GM12872 (cell line): ENCODE data around the gene MICA.

Experiments used
- TF ChIP-seq, protein P1 (sequence below): IDR thresholded peaks from 3 replicates; pipeline ENCODE4 v1.5.1; 2011; ENCODE audit warnings: low read depth, mild to moderate bottlenecking, low read length, moderate library complexity; ENCODE audit not compliant: insufficient read depth

The MICA gene

GRCh38 chr6:31368461-31368860 lies 34.9 kb upstream of the MICA start:
- TF ChIP-seq, protein P1, sequence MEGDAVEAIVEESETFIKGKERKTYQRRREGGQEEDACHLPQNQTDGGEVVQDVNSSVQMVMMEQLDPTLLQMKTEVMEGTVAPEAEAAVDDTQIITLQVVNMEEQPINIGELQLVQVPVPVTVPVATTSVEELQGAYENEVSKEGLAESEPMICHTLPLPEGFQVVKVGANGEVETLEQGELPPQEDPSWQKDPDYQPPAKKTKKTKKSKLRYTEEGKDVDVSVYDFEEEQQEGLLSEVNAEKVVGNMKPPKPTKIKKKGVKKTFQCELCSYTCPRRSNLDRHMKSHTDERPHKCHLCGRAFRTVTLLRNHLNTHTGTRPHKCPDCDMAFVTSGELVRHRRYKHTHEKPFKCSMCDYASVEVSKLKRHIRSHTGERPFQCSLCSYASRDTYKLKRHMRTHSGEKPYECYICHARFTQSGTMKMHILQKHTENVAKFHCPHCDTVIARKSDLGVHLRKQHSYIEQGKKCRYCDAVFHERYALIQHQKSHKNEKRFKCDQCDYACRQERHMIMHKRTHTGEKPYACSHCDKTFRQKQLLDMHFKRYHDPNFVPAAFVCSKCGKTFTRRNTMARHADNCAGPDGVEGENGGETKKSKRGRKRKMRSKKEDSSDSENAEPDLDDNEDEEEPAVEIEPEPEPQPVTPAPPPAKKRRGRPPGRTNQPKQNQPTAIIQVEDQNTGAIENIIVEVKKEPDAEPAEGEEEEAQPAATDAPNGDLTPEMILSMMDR: no peak

DNA sequence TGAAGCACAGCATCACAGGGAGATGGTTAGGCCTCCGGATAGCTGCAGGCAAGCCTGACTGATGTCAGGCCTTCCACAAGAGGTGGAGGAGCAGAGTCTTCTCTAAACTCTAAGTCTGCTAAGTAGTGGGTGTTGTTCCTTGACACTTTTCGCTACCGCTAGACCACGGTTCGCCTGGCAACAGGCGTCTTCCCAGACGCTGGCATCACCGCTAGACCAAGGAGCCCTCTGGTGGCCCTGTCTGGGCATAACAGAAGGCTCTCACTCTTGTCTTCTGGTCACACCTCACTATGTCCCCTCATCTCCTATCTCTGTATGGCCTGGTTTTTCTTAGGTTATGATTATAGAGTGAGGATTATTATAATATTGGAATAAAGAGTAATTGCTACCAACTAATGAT lies 29.3 kb upstream of the MICA start:
- TF ChIP-seq, protein P1: peak; percentile 44; the same call in 2 of the 3 replicates

DNA sequence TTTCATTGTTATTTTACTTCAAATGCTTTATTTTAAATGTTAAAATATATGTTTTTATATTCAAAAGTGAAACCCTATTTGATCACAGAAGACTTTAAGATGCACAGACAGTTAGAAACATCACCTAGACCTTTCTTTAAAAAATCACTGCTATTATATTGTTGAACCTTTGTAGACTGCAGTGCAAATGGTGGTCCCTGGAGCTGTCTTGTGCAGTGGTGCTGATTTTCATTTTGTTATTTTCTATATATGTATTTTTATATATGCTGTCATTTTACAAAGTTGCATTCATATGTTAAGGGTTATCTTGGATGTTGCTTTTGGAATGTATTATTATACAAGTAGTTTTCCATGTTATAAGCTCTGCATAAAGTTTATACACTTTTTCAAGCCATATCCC lies 27.7 kb upstream of the MICA start:
- TF ChIP-seq, protein P1: no peak

DNA sequence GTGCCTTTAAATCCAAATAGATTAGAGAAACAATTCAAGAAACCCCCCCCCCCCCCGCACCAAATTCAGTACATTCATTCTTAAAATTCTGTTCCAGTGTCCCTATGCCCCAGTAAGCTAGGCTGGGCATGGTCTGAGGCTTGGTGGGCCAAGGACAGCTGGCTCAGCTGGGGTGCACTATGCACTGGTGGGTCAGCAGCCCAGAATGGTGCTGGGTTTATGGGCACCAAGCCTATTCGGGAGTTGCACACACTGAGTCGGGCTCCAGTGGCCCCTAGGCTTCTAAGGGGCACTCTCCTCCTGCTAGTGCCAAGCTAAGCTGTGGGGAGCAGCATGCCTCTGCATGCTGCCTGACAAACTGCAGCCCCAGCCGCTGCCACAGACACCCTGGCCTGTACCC lies 26.4 kb upstream of the MICA start:
- TF ChIP-seq, protein P1: no peak

DNA sequence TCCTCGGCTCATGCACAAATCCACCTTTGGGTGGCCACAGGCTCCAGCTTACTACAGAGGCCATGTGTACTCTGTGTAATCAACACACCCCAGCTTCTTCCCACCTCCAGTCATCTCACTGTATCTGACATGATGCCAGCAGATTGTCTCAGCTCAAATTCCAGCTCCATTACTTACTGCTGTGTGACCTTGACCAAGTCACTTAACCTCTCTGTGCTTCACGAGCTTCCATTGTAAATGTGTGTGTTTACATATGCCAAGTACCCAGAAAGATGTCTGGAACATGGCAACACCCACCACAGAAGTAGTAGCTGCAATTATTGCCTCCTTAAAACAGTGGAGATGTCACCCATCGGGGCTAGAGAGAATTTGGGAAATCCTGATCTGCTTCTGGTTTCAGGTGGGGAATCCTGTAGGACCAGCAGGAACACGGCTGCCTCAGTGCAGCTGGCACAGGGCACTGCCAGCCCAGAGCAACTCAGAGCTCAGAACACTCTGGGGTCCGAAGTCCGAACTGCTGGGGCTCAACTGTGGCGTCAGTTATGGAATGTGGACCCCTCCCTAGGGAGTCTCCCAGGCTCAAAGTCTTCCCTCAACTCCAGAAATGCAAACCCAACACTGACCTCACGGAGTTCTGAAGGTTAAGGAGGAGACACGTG lies 25.2 kb upstream of the MICA start:
- TF ChIP-seq, protein P1: no peak

- TF ChIP-seq, protein P1: no peak
Observed at GRCh38 chr6:31378721-31379103, 24.7 kb upstream of the MICA start.

DNA sequence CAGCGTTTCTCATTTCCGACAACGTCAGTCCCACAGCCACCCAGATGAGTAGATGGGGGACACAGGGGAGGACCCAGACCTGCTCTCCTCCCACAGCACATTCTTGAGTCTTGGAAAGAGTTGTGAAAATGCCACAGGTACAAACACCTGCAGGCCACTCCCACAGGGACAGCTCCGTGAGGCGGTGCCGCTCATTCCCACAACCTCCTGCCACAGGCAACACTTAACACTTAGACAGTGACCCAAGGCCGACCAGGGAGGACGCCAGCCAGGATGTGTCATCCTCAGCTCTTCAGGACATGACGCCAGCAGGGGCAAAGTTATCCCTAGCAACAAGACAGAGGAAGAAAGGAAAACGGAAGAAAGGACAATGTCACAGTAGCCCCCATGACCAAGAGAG lies 23.5 kb upstream of the MICA start:
- TF ChIP-seq, protein P1: no peak
